H9 (cell line): ENCODE data around the gene GGT1. TPM values are rescaled to one million over a fixed set of nuclear protein-coding genes. Genes with fewer than 3 reads are reported as not detected.
"Not testable (repeated sequence)": the region's sequence is repeated elsewhere in the genome, so short reads cannot be mapped to it uniquely, and the experiment has no call there.

ENCODE experiments used
- DNase-seq: peaks from one replicate; pipeline ENCODE4 v3.0.0-alpha.2; 2017
- H2AFZ ChIP-seq: one replicate; pipeline ENCODE4 v1.6.1; 2013; ENCODE audit warnings: mild to moderate bottlenecking, low read length, control low read depth, moderate library complexity
- H2AK5ac ChIP-seq: 2 replicates; pipeline ENCODE4 v1.6.1; 2013; ENCODE audit warnings: low read length, control low read depth, mixed read lengths; ENCODE audit not compliant: insufficient read length
- H2BK120ac ChIP-seq: one replicate; pipeline ENCODE4 v1.6.1; 2013; ENCODE audit warnings: low read depth, mild to moderate bottlenecking, low read length, control low read depth, inconsistent platforms; ENCODE audit not compliant: poor library complexity, severe bottlenecking
- H2BK12ac ChIP-seq: 2 replicates; pipeline ENCODE4 v1.6.1; 2013; ENCODE audit warnings: low read length, control low read depth, mixed read lengths, low read depth; ENCODE audit not compliant: insufficient read length
- H2BK15ac ChIP-seq: 2 replicates; pipeline ENCODE4 v1.6.1; 2013; ENCODE audit warnings: low read depth, low read length, control low read depth
- H2BK20ac ChIP-seq: one replicate; pipeline ENCODE4 v1.6.1; 2013; ENCODE audit warnings: low read depth, mild to moderate bottlenecking, low read length, control low read depth, inconsistent platforms; ENCODE audit not compliant: poor library complexity, severe bottlenecking
- H2BK5ac ChIP-seq: 2 replicates; pipeline ENCODE4 v1.6.1; 2013; ENCODE audit warnings: low read length, control low read depth, mixed read lengths; ENCODE audit not compliant: insufficient read length
- H3K14ac ChIP-seq: 2 replicates; pipeline ENCODE4 v1.6.1; 2013; ENCODE audit warnings: low read length, control low read depth; ENCODE audit not compliant: insufficient read depth
- H3K18ac ChIP-seq: 2 replicates; pipeline ENCODE4 v1.6.1; 2013; ENCODE audit warnings: low read depth, mild to moderate bottlenecking, mixed read lengths, low read length, control low read depth; ENCODE audit not compliant: insufficient read length
- H3K23ac ChIP-seq: 2 replicates; pipeline ENCODE4 v1.6.1; 2013; ENCODE audit warnings: low read length, control low read depth, mixed read lengths, low read depth; ENCODE audit not compliant: insufficient read length
- H3K23me2 ChIP-seq: 2 replicates; pipeline ENCODE4 v1.6.1; 2013; ENCODE audit warnings: low read depth, mild to moderate bottlenecking, mixed read lengths, low read length, control low read depth; ENCODE audit not compliant: insufficient read length, poor library complexity, severe bottlenecking
- H3K27ac ChIP-seq: 2 replicates; pipeline ENCODE4 v1.5.1; 2013; ENCODE audit warnings: low read length, control low read depth, mixed read lengths, low read depth; ENCODE audit not compliant: insufficient read length
- H3K27me3 ChIP-seq: 2 replicates; pipeline ENCODE4 v1.6.1; 2013; ENCODE audit warnings: low read length, control low read depth, inconsistent platforms; ENCODE audit not compliant: insufficient read depth
- H3K4ac ChIP-seq: 2 replicates; pipeline ENCODE4 v1.6.1; 2013; ENCODE audit warnings: low read depth, mild to moderate bottlenecking, control low read depth, inconsistent platforms, low read length, moderate library complexity
- H3K4me1 ChIP-seq: 2 replicates; pipeline ENCODE4 v1.6.1; 2013; ENCODE audit warnings: low read length, control low read depth, inconsistent platforms; ENCODE audit not compliant: insufficient read depth
- H3K4me2 ChIP-seq: 2 replicates; pipeline ENCODE4 v1.6.1; 2013; ENCODE audit warnings: low read length, control low read depth, mixed read lengths; ENCODE audit not compliant: insufficient read length, insufficient read depth
- H3K56ac ChIP-seq: 2 replicates; pipeline ENCODE4 v1.6.1; 2013; ENCODE audit warnings: low read depth, mild to moderate bottlenecking, mixed read lengths, low read length, control low read depth; ENCODE audit not compliant: insufficient read length
- H3K79me1 ChIP-seq: 2 replicates; pipeline ENCODE4 v1.6.1; 2013; ENCODE audit warnings: low read depth, mild to moderate bottlenecking, moderate library complexity, low read length, control low read depth, inconsistent platforms; ENCODE audit not compliant: insufficient read depth, poor library complexity, severe bottlenecking
- H3K79me2 ChIP-seq: 2 replicates; pipeline ENCODE4 v1.6.1; 2013; ENCODE audit warnings: low read length, control low read depth, inconsistent platforms; ENCODE audit not compliant: insufficient read depth
- H3K9ac ChIP-seq: 2 replicates; pipeline ENCODE4 v1.6.1; 2013; ENCODE audit warnings: low read length, control low read depth, mixed read lengths; ENCODE audit not compliant: insufficient read length; ENCODE audit errors: extremely low read depth
- H3K9me3 ChIP-seq: one replicate; pipeline ENCODE4 v1.6.1; 2013; ENCODE audit warnings: low read depth, low read length, inconsistent platforms; ENCODE audit not compliant: control insufficient read depth
- H3T11ph ChIP-seq: one replicate; pipeline ENCODE4 v1.6.1; 2013; ENCODE audit warnings: mild to moderate bottlenecking, low read length, control low read depth, inconsistent platforms
- H4K20me1 ChIP-seq: one replicate; pipeline ENCODE4 v1.6.1; 2013; ENCODE audit not compliant: control insufficient read depth, insufficient read length, insufficient read depth
- H4K5ac ChIP-seq: 2 replicates; pipeline ENCODE4 v1.6.1; 2013; ENCODE audit warnings: low read depth, mild to moderate bottlenecking, mixed read lengths, low read length, control low read depth; ENCODE audit not compliant: insufficient read length
- H4K8ac ChIP-seq: replicated peaks from 2 replicates; pipeline ENCODE4 v1.6.1; 2013; ENCODE audit warnings: low read length, control low read depth, mixed read lengths, low read depth; ENCODE audit not compliant: insufficient read length
- H4K91ac ChIP-seq: 2 replicates; pipeline ENCODE4 v1.6.1; 2013; ENCODE audit warnings: low read depth, mild to moderate bottlenecking, moderate library complexity, mixed read lengths, low read length, control low read depth; ENCODE audit not compliant: insufficient read length
- H3K27ac Mint-ChIP-seq, 3 experiments: 2 replicates in 2 of 3; 3 replicates in 1 of 3; pipeline ENCODE4 v1.8.0; 2020 to 2021; ENCODE audit warnings: mixed read lengths in 3 of 3, mild to moderate bottlenecking in 1 of 3, moderate library complexity in 1 of 3
- H3K27me3 Mint-ChIP-seq: 2 replicates; pipeline ENCODE4 v1.8.0; 2021; ENCODE audit warnings: low read depth, mild to moderate bottlenecking, moderate library complexity, mixed read lengths
- H3K36me3 Mint-ChIP-seq, 3 experiments: 2 replicates in 2 of 3; 3 replicates in 1 of 3; pipeline ENCODE4 v1.8.0; 2020 to 2021; ENCODE audit warnings: low read depth in 3 of 3, mixed read lengths in 3 of 3; ENCODE audit not compliant: insufficient read depth in 1 of 3
- H3K4me1 Mint-ChIP-seq, 2 experiments: 2 replicates each; pipeline ENCODE4 v1.8.0; 2020; ENCODE audit warnings: mixed read lengths in 2 of 2
- H3K4me3 Mint-ChIP-seq, 2 experiments: 2 replicates in 1 of 2; 3 replicates in 1 of 2; pipeline ENCODE4 v1.8.0; 2020 to 2021; ENCODE audit warnings: mild to moderate bottlenecking in 2 of 2, mixed read lengths in 2 of 2, moderate library complexity in 1 of 2
- H3K9me3 Mint-ChIP-seq, 2 experiments: 2 replicates in 1 of 2; 3 replicates in 1 of 2; pipeline ENCODE4 v1.8.0; 2020; ENCODE audit warnings: mild to moderate bottlenecking in 2 of 2, mixed read lengths in 2 of 2, moderate library complexity in 1 of 2
- CTCF ChIP-seq: fragments of 200-600 bp; sonication (generic); conservative IDR thresholded peaks from 3 replicates; pipeline ENCODE4 v1.8.0; 2021; ENCODE audit warnings: antibody characterized with exemption, mild to moderate bottlenecking
- WGBS: extraction: QIAGEN DNeasy Blood & Tissue Kit; methylation state at CpG from one replicate; pipeline ENCODE4 v1.1.7; 2013; ENCODE audit warnings: missing lambda C conversion rate, low lambda C conversion rate, mixed read lengths; ENCODE audit not compliant: insufficient read length; ENCODE audit errors: extremely low coverage; 5-methylcytosine and 5-hydroxymethylcytosine counted together
- total RNA-seq: library from RNA; stranded (reverse); gene quantifications from 2 replicates; pipeline ENCODE4 v1.2.1, GENCODE V29; 2021

The GGT1 gene
- total RNA-seq, 1 experiment from 2014 or later, result 20.5 TPM

GRCh38 chr22:24629069-24629468 lies 26.1 kb downstream of the GGT1 start:
- not testable (repeated sequence) for H3K27ac ChIP-seq, H4K8ac ChIP-seq, H3K4ac ChIP-seq, H2AK5ac ChIP-seq, H3K4me1 ChIP-seq, H2BK20ac ChIP-seq, H3K9ac ChIP-seq, H3K79me2 ChIP-seq, H3K56ac ChIP-seq, H3T11ph ChIP-seq, H4K20me1 ChIP-seq, H3K4me3 Mint-ChIP-seq, H2AFZ ChIP-seq, H4K91ac ChIP-seq, H3K23ac ChIP-seq, H2BK15ac ChIP-seq, H3K36me3 Mint-ChIP-seq, H3K27me3 Mint-ChIP-seq, H4K5ac ChIP-seq, H3K79me1 ChIP-seq, H2BK12ac ChIP-seq, H3K14ac ChIP-seq, H2BK5ac ChIP-seq, H3K23me2 ChIP-seq, H3K27me3 ChIP-seq, H3K18ac ChIP-seq, H3K9me3 ChIP-seq, H2BK120ac ChIP-seq, H3K9me3 Mint-ChIP-seq, H3K4me2 ChIP-seq
- TF ChIP-seq CTCF, result peak; percentile 68
- H3K4me1 Mint-ChIP-seq, result peaks cover 15 to 30% of the 10 kb centered on the region in 2 experiments
- DNase-seq, result peak; percentile 60
- H3K27ac Mint-ChIP-seq, result peak overlapping the region in 1 of 3 experiments; percentile 76; a peak in 1 of 7 replicates
- WGBS, result no CpG with 5 or more reads among the region's 11 CpGs

GRCh38 chr22:24630812-24631427 lies 27.9 kb downstream of the GGT1 start:
- DNase-seq, H3K56ac ChIP-seq, H3K27me3 ChIP-seq, H3K27me3 Mint-ChIP-seq, H4K5ac ChIP-seq, H4K20me1 ChIP-seq, H3K14ac ChIP-seq, H3K27ac ChIP-seq, H2BK20ac ChIP-seq, H3K79me2 ChIP-seq, H3K36me3 Mint-ChIP-seq, H3K18ac ChIP-seq, H3K9ac ChIP-seq, H2BK120ac ChIP-seq, H2BK12ac ChIP-seq, H2AK5ac ChIP-seq, H3K9me3 Mint-ChIP-seq, H3K79me1 ChIP-seq, H3K4me1 ChIP-seq, H3K9me3 ChIP-seq, H3K4me2 ChIP-seq, H4K8ac ChIP-seq, H2BK15ac ChIP-seq, H3K23me2 ChIP-seq, H4K91ac ChIP-seq, H3T11ph ChIP-seq, H2BK5ac ChIP-seq, H3K23ac ChIP-seq, H3K4ac ChIP-seq, H2AFZ ChIP-seq: not testable (repeated sequence)
- Mint-ChIP-seq H3K4me1 (peaks cover 20 to 37% of the 10 kb centered on the region in 2 experiments), H3K27ac (peak overlapping the region; percentile 76 to 96 (median 95); a peak in 6 of 7 replicates), H3K4me3 (0 out of 5 replicates have a peak overlapping the region, but pooled peaks of 1 of the 2 experiments have one; percentile 29)
- no CpG with 5 or more reads among the region's 7 CpGs for WGBS
